B cell (primary cell): ENCODE data around the gene CD86. TPM values are rescaled to one million over a fixed set of nuclear protein-coding genes. Genes with fewer than 3 reads are reported as not detected.

Experiments
- ATAC-seq: fragments of 200-7000 bp; cut with Tn5 transposase; one replicate; pipeline ENCODE4 v1.10.0; 2021; ENCODE audit warnings: low read depth, mild to moderate bottlenecking, moderate number of reproducible peaks, moderate library complexity
- CTCF ChIA-PET: fragments of 350-600 bp; sonication (Branson Sonifier 250); formaldehyde crosslinking; loops from one replicate; lab custom pipeline; 2021; ENCODE audit warnings: antibody characterized with exemption, inconsistent platforms; lab: Charles Lee
- POLR2A ChIA-PET: fragments of 350-600 bp; sonication (Branson Sonifier 250); formaldehyde crosslinking; loops from one replicate; lab custom pipeline; 2021; ENCODE audit warnings: antibody characterized with exemption; lab: Charles Lee
- DNase-seq: peaks from one replicate; pipeline ENCODE4 v3.0.0; 2013
- H2AFZ ChIP-seq: 2 replicates; pipeline ENCODE4 v1.6.1; 2012; ENCODE audit warnings: mild to moderate bottlenecking, low read depth, low read length; ENCODE audit not compliant: insufficient read depth, poor library complexity, severe bottlenecking
- H3K27ac ChIP-seq, 2 donors: 1 replicate in 1 of 2; 2 replicates in 1 of 2; pipeline ENCODE4 v1.5.1; 2012 to 2013; ENCODE audit warnings: low read length in 2 of 2, mild to moderate bottlenecking in 2 of 2, moderate library complexity in 1 of 2
- H3K27me3 ChIP-seq, 4 experiments: fragments of 200-600 bp in 1 of 4; sonication (generic) in 1 of 4; replicated peaks in 1 of 4; 1 replicate in 2 of 4; 2 replicates in 2 of 4; pipeline versions ENCODE4 v1.6.1 to v1.7.0; 2013 to 2016; ENCODE audit warnings: low read length in 3 of 4, mild to moderate bottlenecking in 2 of 4, mixed read lengths in 1 of 4, moderate library complexity in 1 of 4; ENCODE audit not compliant: insufficient read depth in 4 of 4, control insufficient read depth in 3 of 4; ENCODE audit errors: control extremely low read depth in 1 of 4
- H3K36me3 ChIP-seq, 2 experiments: replicated peaks in 1 of 2; 1 replicate in 1 of 2; 2 replicates in 1 of 2; pipeline versions ENCODE4 v1.6.1 to v1.7.1; 2013; ENCODE audit warnings: low read length in 1 of 2; ENCODE audit not compliant: insufficient read depth in 2 of 2, control insufficient read depth in 1 of 2; ENCODE audit errors: control extremely low read depth in 1 of 2, extremely low read depth in 1 of 2
- H3K4me1 ChIP-seq, 2 donors: fragments of 200-600 bp in 1 of 2; sonication (generic) in 1 of 2; 1 replicate in 1 of 2; 2 replicates in 1 of 2; pipeline versions ENCODE4 v1.5.1 to v1.6.1; 2013 to 2017; ENCODE audit warnings: low read length in 2 of 2; ENCODE audit not compliant: control insufficient read depth in 2 of 2, insufficient read depth in 2 of 2
- H3K4me2 ChIP-seq: replicated peaks from 2 replicates; pipeline ENCODE3; 2012; ENCODE audit warnings: mild to moderate bottlenecking, low read depth, low read length; ENCODE audit not compliant: poor library complexity, severe bottlenecking
- H3K4me3 ChIP-seq, 5 experiments: fragments of 200-600 bp in 1 of 5; sonication (generic) in 1 of 5; 1 replicate in 3 of 5; 2 replicates in 2 of 5; pipeline versions ENCODE4 v1.5.1 to v1.7.0; 2011 to 2016; ENCODE audit warnings: low read length in 4 of 5, mild to moderate bottlenecking in 4 of 5, low read depth in 2 of 5, control low read depth in 1 of 5, moderate library complexity in 1 of 5; ENCODE audit not compliant: insufficient read depth in 1 of 5; ENCODE audit errors: control extremely low read depth in 1 of 5, extremely low read depth in 1 of 5
- H3K79me2 ChIP-seq: fragments of 200-600 bp; sonication (generic); one replicate; pipeline ENCODE4 v1.6.0; 2016; ENCODE audit warnings: low read length; ENCODE audit not compliant: control insufficient read depth, insufficient read depth
- H3K9ac ChIP-seq: fragments of 200-600 bp; sonication (generic); 2 replicates; pipeline ENCODE4 v1.6.1; 2017; ENCODE audit warnings: mild to moderate bottlenecking, low read length, moderate library complexity
- H3K9me3 ChIP-seq, 3 donors: one replicate each; pipeline versions ENCODE4 v1.6.1 to v1.7.1; 2013; ENCODE audit warnings: low read length in 2 of 3; ENCODE audit not compliant: control insufficient read depth in 2 of 3, insufficient read depth in 1 of 3; ENCODE audit errors: control extremely low read depth in 1 of 3
- H4K20me1 ChIP-seq: 2 replicates; pipeline ENCODE4 v1.6.0; 2012; ENCODE audit warnings: mild to moderate bottlenecking, low read length; ENCODE audit not compliant: insufficient read depth, control insufficient read depth, poor library complexity, severe bottlenecking
- H3K27ac Mint-ChIP-seq: one replicate; pipeline ENCODE4 v1.8.0; 2021; ENCODE audit warnings: mixed read lengths
- H3K27me3 Mint-ChIP-seq: one replicate; pipeline ENCODE4 v1.8.0; 2021; ENCODE audit warnings: mixed read lengths
- H3K4me1 Mint-ChIP-seq: one replicate; pipeline ENCODE4 v1.8.0; 2021; ENCODE audit warnings: mixed read lengths
- H3K4me3 Mint-ChIP-seq: one replicate; pipeline ENCODE4 v1.8.0; 2021; ENCODE audit warnings: mixed read lengths
- H3K9me3 Mint-ChIP-seq: one replicate; pipeline ENCODE4 v1.8.0; 2022; ENCODE audit warnings: mixed read lengths; ENCODE audit not compliant: insufficient read depth
- EZH2 ChIP-seq: IDR thresholded peaks from 2 replicates; pipeline ENCODE4 v1.6.1; 2012; ENCODE audit warnings: borderline replicate concordance, low read depth, mild to moderate bottlenecking, moderate library complexity, low read length; ENCODE audit not compliant: insufficient read depth, poor library complexity, severe bottlenecking
- WGBS: methylation state at CpG from one replicate; pipeline ENCODE4 v1.1.5; 2013; ENCODE audit warnings: missing lambda C conversion rate; ENCODE audit not compliant: insufficient coverage; 5-methylcytosine and 5-hydroxymethylcytosine counted together
- intact Hi-C: fragments of 100-400 bp; cut with micrococcal nuclease; formaldehyde crosslinking; loops from one replicate; pipeline ENCODE4 v1.10.0; 2022
- polyA plus RNA-seq: library from polyadenylated mRNA; depleted of rRNA; stranded (reverse); fragments of >200 nt; gene quantifications from 2 replicates; pipeline ENCODE4 v1.2.3, GENCODE V29; 2012
- total RNA-seq, 2 donors: library from RNA; stranded (reverse); fragments of 120-200 nt in 1 of 2; gene quantifications; 1 replicate in 1 of 2; 2 replicates in 1 of 2; pipeline versions ENCODE4 v1.2.3 to v1.2.4, GENCODE V29; 2013 to 2022
- TF ChIP-seq, protein P1 (sequence below): fragments of 200-600 bp; IDR thresholded peaks from one replicate; pipeline ENCODE4 v1.8.0; 2022; ENCODE audit warnings: antibody characterized with exemption, mild to moderate bottlenecking

Gene CD86
- total and polyA plus RNA-seq, 2 donors (not counting 1 experiment from before 2014, with no cell fraction given) = 31.5 to 38.2 TPM

DNA sequence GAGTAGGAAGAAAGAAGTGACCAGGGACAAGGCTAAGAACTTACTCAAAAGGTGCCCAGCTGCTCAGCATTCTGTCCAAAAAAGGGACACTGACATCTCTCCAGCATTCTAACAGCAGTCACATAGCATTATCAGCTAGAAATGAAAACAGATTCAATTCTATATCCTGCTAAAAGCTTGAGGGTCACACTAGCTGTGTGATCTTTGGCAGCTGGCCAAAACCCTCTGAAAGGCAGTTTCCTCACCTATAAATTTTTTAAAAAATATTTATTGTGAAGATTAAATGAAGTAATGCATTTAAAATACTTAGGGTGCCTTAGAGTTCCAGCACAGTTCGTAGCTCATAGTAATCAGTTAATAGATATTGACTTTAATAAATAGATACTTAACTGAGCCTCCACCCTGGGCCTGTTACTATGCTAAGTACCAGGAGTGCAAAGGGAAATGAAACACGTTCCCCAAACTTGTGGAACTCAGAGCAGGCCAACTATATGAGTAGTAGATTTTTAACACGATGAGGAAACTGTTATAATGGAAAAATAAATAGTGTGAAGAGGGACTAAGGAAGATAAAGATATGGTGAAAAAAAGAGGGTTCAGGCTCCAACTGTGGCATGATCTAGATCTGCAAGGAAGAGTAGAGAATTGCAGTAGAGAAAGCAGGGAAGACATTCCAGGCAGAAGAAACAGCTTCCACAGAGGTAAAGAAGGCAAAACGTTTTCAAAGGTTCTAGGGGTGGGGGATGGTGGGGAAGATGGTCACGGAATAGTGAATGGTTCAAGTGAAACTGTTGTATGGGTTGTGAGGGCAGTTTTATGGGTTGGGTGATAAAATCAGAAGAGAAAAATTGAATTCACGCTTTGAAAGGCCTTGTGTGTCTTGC is 11.4 kb downstream of the CD86 start:
- H3K27me3 Mint-ChIP-seq = no peaks in the 10 kb centered on the region
- peaks cover 10% of the 10 kb centered on the region for H3K79me2 ChIP-seq
- H3K27ac ChIP-seq = peak overlapping the region; percentile 30 to 47
- no peak overlapping the region for H3K9ac ChIP-seq
- H3K27me3 ChIP-seq = no peaks in the 10 kb centered on the region
- H2AFZ ChIP-seq = peak overlapping the region; percentile 48
- no peaks in the 10 kb centered on the region for H3K9me3 Mint-ChIP-seq
- ATAC-seq (no peak), DNase-seq (no peak)
- WGBS = 46% methylated on average over 4 of the region's 6 CpGs
- peaks cover 36 to 39% of the 10 kb centered on the region in 2 donors for H3K4me1 ChIP-seq
- ChIA-PET CTCF (interaction anchor here (1.1 to 2.6 kb wide), 3 partner anchors 11 to 36 kb away, joined by 4 to 13 read pairs (median 6); partner anchors contain the start of gene CD86), POLR2A (interaction anchor here (0.8 to 2.2 kb wide), 3 partner anchors 9 to 74 kb away, joined by 3 to 6 read pairs (median 4); no protein-coding TSS in a partner anchor)
- no peaks in the 10 kb centered on the region for H3K36me3 ChIP-seq
- H3K9me3 ChIP-seq = no peaks in the 10 kb centered on the region
- peak overlapping the region; percentile 23 for H3K4me2 ChIP-seq
- H4K20me1 ChIP-seq = no peaks in the 10 kb centered on the region
- H3K4me3 Mint-ChIP-seq = peak overlapping the region; percentile 79
- TF ChIP-seq, protein P1, sequence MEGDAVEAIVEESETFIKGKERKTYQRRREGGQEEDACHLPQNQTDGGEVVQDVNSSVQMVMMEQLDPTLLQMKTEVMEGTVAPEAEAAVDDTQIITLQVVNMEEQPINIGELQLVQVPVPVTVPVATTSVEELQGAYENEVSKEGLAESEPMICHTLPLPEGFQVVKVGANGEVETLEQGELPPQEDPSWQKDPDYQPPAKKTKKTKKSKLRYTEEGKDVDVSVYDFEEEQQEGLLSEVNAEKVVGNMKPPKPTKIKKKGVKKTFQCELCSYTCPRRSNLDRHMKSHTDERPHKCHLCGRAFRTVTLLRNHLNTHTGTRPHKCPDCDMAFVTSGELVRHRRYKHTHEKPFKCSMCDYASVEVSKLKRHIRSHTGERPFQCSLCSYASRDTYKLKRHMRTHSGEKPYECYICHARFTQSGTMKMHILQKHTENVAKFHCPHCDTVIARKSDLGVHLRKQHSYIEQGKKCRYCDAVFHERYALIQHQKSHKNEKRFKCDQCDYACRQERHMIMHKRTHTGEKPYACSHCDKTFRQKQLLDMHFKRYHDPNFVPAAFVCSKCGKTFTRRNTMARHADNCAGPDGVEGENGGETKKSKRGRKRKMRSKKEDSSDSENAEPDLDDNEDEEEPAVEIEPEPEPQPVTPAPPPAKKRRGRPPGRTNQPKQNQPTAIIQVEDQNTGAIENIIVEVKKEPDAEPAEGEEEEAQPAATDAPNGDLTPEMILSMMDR = no peak
- no peak for TF ChIP-seq EZH2
- H3K27ac Mint-ChIP-seq = peak overlapping the region; percentile 87
- H3K4me3 ChIP-seq = peak overlapping the region in 2 of 5 experiments; percentile 11 to 45
- intact Hi-C loops = no loop called here
- peaks cover 53% of the 10 kb centered on the region for H3K4me1 Mint-ChIP-seq

GRCh38 chr3:122067214-122067550 is 12.0 kb downstream of the CD86 start:
- DNase-seq (peak; percentile 47), ATAC-seq (peak; percentile 61)
- H3K4me1 ChIP-seq = peaks cover 36 to 39% of the 10 kb centered on the region in 2 donors
- peak overlapping the region; percentile 87 for H3K27ac Mint-ChIP-seq
- peak overlapping the region in 2 of 5 experiments; percentile 11 to 45 for H3K4me3 ChIP-seq
- no peaks in the 10 kb centered on the region for H3K9me3 Mint-ChIP-seq
- ChIA-PET POLR2A (interaction anchor here (0.6 kb wide), 1 partner anchor 17 kb away, joined by 4 read pairs; no protein-coding TSS in a partner anchor), CTCF (interaction anchor here (1.3 to 1.4 kb wide), 2 partner anchors 11 to 72 kb away, joined by 4 to 6 read pairs; no protein-coding TSS in a partner anchor)
- H4K20me1 ChIP-seq = no peaks in the 10 kb centered on the region
- H3K79me2 ChIP-seq = peaks cover 10% of the 10 kb centered on the region
- no peaks in the 10 kb centered on the region for H3K9me3 ChIP-seq
- peak overlapping the region; percentile 79 for H3K4me3 Mint-ChIP-seq
- no peaks in the 10 kb centered on the region for H3K27me3 Mint-ChIP-seq
- peak overlapping the region; percentile 23 for H3K4me2 ChIP-seq
- no peaks in the 10 kb centered on the region for H3K36me3 ChIP-seq
- TF ChIP-seq, protein P1 = no peak
- TF ChIP-seq EZH2 = no peak
- peak overlapping the region; percentile 30 to 47 for H3K27ac ChIP-seq
- WGBS = 29% methylated on average over 2 of the region's 5 CpGs
- intact Hi-C loops = no loop called here
- peak overlapping the region; percentile 40 for H3K9ac ChIP-seq
- H2AFZ ChIP-seq = peak overlapping the region; percentile 48
- H3K27me3 ChIP-seq = no peaks in the 10 kb centered on the region
- H3K4me1 Mint-ChIP-seq = peaks cover 53% of the 10 kb centered on the region
